HG02981 (cell line): Measurements from ENCODE around the gene PAM16.
A peak's percentile ranks its signal among the peaks of the same experiment; 100 is the strongest.

Experiments used
- ATAC-seq: cut with Tn5 transposase; IDR thresholded peaks from one replicate; pipeline ENCODE4 v1.9.1; 2021; ENCODE audit warnings: mild to moderate bottlenecking, moderate library complexity; ENCODE audit not compliant: unreplicated experiment

The PAM16 gene

DNA sequence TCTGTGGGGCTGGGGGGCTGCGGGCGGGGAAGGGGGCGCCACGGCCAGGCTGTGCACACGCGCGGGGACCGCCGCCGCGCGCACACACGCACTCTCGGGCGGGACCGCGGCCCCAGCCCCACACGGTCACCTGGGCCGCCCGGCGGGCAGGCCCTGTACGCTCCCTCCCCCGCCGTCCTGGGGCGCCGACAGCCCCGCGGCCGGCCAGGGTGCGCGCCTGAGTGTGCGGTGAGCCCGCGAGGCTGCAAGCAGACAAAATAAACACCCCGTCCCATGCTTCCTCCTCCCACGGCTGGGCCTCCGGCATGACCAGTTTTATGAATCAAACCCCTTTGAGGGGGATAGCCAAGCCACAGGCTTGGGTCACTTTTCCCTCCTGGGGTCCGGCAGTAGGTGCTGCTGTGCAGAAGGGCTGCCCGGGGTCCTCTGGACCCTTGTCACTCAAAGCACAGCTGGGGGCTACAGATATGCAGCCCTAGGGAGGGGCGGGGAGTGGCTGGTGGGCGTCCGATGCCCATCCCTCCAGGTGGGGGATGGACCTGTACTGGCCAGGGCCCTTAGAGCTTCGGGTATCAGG, 21.0 kb upstream of the PAM16 start:
- peak; percentile 40 for ATAC-seq

GRCh38 chr16:4371357-4372000, 20.4 kb upstream of the PAM16 start, which contains the start of gene VASN:
Gene VASN (plus strand): TSS chr16:4371848. CDS start chr16:4380878, 9,030 bp downstream.
- ATAC-seq: peak; percentile 57

- no peak for ATAC-seq
Measured at GRCh38 chr16:4370570-4371356, 19.6 kb upstream of the PAM16 start.

DNA sequence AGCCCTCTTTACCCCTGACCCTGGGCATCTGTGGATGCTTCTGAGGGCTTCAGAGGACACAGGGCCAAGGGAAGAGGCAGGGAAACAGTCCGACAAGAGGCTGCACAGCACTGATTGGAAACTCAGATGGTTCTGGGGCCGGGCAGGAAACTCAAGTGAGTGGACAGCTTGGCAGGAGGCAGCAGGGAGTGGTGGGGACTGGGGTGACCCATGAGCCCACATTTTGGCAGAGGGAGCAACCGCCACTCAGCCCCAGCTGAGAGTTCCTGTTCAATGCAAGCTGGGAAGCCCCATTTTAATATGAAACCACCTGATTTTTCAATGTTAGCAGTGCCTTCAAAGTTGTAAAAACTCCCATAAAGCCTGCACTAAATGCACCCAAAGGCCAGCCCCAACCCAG, 19.0 kb upstream of the PAM16 start:
- ATAC-seq: no peak

DNA sequence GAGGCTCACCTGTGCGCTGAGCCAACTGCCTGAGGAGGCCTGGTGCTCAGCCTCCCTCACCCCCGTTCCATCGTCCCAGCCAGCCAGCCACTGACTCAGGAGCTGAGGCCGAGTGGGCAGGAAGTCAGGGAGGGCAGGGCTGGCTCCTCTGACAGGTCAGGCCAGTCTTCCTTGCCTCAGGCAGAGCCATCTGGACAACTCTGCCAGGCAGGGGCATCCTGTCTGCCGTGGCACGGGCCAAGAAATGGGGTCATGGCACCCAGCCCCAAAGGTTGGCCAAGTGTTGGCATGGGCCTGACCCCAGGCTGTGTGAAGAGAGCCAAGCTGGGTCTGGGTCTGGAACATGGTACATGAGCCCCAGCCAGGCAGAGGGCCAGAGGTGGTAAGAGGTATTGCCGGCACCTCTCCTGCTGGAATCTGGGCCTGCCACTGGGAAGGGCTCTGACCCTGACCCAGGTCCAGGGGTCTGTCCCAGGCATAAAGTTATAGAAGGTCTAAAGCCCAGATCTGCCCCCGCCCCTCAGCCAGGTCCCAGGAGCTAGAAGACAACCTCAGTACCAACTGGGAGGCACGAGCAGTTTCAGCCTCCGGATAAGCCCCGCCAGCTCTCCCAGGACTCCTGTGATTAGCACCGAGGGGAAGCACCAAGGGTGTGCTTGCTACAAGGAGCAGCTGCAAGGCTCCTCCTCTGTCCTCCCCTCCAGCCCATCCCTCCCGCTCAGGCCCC, 18.0 kb upstream of the PAM16 start:
- no peak for ATAC-seq

- no peak for ATAC-seq
Measured at GRCh38 chr16:4367393-4367856, 16.3 kb upstream of the PAM16 start.

DNA sequence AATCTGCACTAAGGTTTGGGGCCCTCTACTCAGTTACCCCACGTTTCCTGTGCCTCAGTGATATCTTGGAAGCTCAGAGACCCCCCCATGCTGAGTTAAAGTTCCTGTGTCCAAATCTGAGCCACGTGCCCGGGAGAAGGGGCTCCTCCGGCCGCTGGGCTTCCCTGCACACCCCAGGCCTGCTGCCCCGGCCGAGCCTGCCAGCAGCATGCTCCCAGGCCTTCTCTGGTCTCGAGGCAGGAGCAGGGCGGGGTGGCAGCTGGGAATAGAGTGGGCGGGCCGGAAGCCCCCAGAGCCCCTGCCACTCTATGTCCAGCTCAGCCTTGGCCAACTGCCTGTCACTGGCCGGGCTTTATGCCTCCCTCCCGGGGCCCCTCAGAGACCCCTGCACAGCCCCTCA, 14.9 kb upstream of the PAM16 start:
- ATAC-seq: no peak

DNA sequence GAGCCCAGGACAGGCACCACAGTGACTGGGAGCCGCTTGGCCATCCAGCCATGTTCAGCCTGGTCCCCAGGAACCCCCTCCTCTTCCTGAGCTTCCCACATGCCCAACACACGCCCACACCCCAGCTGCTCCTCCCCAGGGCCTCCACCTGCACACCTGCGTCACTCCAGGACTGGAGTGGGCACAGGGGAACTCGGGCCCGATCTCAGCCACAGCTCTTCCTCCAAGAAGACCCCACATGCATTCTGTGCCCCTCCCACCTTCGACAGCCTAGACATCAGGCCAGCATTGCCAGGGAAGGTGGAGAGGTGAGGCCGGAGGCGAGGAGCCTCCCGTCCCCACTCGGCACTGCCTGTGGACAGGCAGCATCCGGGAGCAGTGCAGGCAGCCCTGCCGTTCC, 14.5 kb upstream of the PAM16 start:
- no peak for ATAC-seq

DNA sequence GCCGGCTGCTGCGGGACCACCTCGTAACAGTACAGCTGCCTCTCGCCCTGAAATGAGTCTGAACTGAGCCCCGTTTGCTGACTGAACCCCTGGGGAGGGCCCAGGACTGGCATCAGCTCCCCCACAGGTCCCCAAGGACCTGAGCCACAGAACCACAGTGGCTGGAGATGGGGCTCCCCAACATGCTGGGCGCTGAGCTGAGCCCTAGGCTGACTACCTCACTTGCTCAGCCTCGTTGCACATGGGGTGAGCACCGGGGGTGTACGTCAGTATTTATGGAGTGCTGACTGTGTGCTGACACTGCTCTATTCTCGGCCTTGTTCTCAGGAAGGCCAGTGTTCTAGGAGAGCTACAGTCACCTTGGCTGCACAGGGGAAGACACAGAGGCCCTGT, 13.9 kb upstream of the PAM16 start:
- peak; percentile 60 for ATAC-seq

GRCh38 chr16:4364196-4365013, 13.3 kb upstream of the PAM16 start:
- no peak for ATAC-seq

DNA sequence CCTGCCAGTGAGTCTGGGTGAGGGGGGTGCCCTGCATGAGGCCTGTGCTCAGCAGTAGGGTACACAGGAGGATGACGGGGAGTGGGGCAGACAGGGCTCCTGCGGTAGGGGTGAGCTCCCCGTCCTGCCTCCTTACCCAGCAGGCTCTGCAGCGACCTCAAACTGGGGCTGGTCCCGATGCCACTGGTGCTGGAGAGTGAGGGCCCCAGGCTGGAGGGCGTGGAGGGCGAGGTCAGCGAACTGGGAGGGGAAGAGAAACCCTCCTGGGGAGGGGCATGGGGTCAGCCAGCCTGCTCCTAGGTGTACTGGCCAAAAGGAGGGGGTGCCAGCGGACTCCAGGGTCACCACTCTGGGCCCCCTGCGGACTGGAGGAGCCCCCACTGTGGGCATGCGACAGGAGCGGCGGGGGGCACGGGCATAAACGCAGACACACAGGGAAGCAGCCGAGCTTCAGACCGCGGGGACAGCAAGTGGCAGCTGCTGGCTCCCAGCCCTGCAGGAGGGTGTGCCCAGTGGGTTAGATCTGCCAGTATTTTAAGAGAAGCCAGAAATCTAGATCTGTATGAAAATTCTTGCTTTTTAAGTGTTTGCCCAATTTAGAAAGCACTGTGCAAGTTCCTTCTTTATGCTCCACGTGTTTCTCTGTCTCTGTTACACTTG, 11.5 kb upstream of the PAM16 start:
- ATAC-seq: no peak

GRCh38 chr16:4361944-4362311, 10.8 kb upstream of the PAM16 start:
- ATAC-seq: no peak

- ATAC-seq: no peak
Measured at GRCh38 chr16:4361033-4361943, 10.2 kb upstream of the PAM16 start.

GRCh38 chr16:4360538-4361021, 9.5 kb upstream of the PAM16 start:
- ATAC-seq: no peak

DNA sequence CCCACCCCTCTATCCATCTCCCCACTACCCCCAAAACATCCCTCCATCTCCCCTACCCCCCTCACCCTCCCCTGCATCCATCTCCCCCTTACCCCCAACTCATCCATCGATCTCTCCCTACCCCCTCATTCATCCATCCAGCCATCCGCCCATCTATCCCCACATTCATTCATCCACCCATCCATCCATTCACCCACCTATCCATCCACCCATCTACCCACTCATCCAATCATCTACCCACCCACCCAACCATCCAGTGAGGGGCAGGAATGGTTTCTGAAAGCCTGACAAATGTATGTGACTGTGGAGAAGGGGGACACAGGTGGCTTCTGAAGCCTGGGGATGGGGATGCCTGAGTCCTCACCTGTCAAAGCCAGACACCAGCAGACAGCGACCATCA, 8.8 kb upstream of the PAM16 start:
- ATAC-seq: no peak

GRCh38 chr16:4358831-4359561, 7.9 kb upstream of the PAM16 start:
- ATAC-seq: no peak

DNA sequence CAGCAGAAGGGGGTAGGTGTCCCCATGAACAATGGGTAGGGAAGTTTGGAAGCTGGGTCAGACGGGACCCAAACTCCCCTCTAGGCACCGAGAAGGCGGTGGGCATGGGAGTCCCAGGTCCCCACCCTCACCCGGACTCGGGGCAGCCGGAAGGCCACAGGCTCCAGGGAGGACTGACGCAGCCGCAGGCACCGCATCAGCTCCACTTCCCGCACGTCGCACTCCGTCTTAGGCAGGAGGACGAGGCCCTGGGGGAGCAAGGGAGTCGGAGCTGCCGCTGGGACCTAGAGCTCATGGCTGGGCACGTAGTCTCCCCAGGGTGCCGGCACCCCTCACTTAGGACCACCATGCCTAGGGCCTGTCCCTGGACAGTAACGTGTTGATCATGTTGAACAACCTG, 7.1 kb upstream of the PAM16 start:
- no peak for ATAC-seq

DNA sequence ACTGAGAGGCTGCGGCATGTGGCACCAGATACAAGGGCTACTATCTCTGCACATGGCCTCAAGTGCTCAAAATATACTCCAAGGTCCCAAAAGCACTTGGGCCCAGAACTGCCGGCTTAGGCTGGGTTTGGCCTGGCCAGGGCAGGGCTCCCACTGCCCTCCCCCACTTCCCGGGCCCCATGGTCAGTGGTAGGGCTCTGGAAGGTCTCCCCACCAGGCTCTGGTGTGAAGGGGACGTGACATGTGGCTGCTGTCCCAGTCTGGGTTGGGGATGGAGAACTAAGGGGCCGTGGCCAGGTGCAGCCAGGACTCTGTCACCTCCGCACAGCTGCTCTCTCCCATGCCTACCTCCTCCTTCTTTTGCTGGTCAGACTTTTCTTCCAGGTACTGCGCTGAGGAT, 5.7 kb upstream of the PAM16 start:
- no peak for ATAC-seq
